Gastrocnemius medialis (tissue), 4 donors: ENCODE data around the gene LRCH1. TPM values are rescaled to one million over a fixed set of nuclear protein-coding genes. Genes with fewer than 3 reads are reported as not detected.

Source experiments
- ATAC-seq, 2 donors: fragments of 150-250 bp; one replicate each; pipeline ENCODE4 v1.9.1; 2016
- DNase-seq, 2 donors: peaks; one replicate each; pipeline ENCODE4 v3.0.0-alpha.2; 2019
- H3K27ac ChIP-seq, 4 donors: fragments of 200-600 bp; sonication (generic); 1 replicate in 1 of 4; 2 replicates in 3 of 4; pipeline ENCODE4 v1.5.1; 2016 to 2018; ENCODE audit warnings: mild to moderate bottlenecking in 2 of 4, moderate library complexity in 1 of 4
- H3K27me3 ChIP-seq, 3 donors: fragments of 200-600 bp; sonication (generic) in 2 of 3; 1 replicate in 1 of 3; 2 replicates in 2 of 3; pipeline versions ENCODE4 v1.5.1 to v1.6.0; 2016 to 2019; ENCODE audit warnings: mild to moderate bottlenecking in 1 of 3, moderate library complexity in 1 of 3
- H3K36me3 ChIP-seq, 2 donors: fragments of 200-600 bp; sonication (generic) in 1 of 2; one replicate each; pipeline ENCODE4 v1.5.1; 2017 to 2018
- H3K4me1 ChIP-seq, 2 donors: fragments of 200-600 bp; sonication (generic) in 1 of 2; one replicate each; pipeline ENCODE4 v1.5.1; 2016 to 2017; ENCODE audit warnings: mild to moderate bottlenecking in 2 of 2
- H3K4me3 ChIP-seq, 4 donors: fragments of 200-600 bp; sonication (generic) in 3 of 4; 1 replicate in 1 of 4; 2 replicates in 3 of 4; pipeline ENCODE4 v1.5.1; 2016 to 2019; ENCODE audit warnings: mild to moderate bottlenecking in 2 of 4
- H3K9me3 ChIP-seq, 3 donors: fragments of 200-600 bp; sonication (generic) in 2 of 3; 1 replicate in 1 of 3; 2 replicates in 2 of 3; pipeline ENCODE4 v1.5.1; 2016 to 2019
- CTCF ChIP-seq, 5 experiments: fragments of 450-650 bp in 3 of 5; fragments of 200-600 bp in 2 of 5; sonication (generic) in 2 of 5; IDR thresholded peaks in 4 of 5; conservative IDR thresholded peaks in 1 of 5; 1 replicate in 4 of 5; 2 replicates in 1 of 5; pipeline ENCODE4 v1.5.1; 2016 to 2019; ENCODE audit warnings: antibody characterized with exemption in 5 of 5, mild to moderate bottlenecking in 3 of 5, moderate library complexity in 3 of 5
- POLR2A ChIP-seq, 2 donors: fragments of 450-650 bp; IDR thresholded peaks; one replicate each; pipeline ENCODE4 v1.6.1; 2017; ENCODE audit warnings: antibody characterized with exemption in 2 of 2, mild to moderate bottlenecking in 2 of 2, moderate library complexity in 2 of 2
- in situ Hi-C, 4 donors: fragments of 200-750 bp; cut with MboI; loops; one replicate each; pipeline versions ENCODE4 v1.15.0 to v1.8.0; 2017; ENCODE audit warnings: low sequenced_read_pairs in 4 of 4
- intact Hi-C: fragments of 100-400 bp; cut with DNase I; formaldehyde crosslinking; loops from one replicate; pipeline ENCODE4 v1.15.1; 2023; ENCODE audit warnings: low total_unique reads
- total RNA-seq, 4 donors: library from RNA; depleted of rRNA; stranded (reverse); fragments of >200 nt; gene quantifications; one replicate each; pipeline versions ENCODE4 v1.1.0 to v1.2.3, GENCODE V29; 2016

The LRCH1 gene
- total RNA-seq, 4 donors from 2014 or later: 3.4 to 5.0 (median 3.9) TPM

DNA sequence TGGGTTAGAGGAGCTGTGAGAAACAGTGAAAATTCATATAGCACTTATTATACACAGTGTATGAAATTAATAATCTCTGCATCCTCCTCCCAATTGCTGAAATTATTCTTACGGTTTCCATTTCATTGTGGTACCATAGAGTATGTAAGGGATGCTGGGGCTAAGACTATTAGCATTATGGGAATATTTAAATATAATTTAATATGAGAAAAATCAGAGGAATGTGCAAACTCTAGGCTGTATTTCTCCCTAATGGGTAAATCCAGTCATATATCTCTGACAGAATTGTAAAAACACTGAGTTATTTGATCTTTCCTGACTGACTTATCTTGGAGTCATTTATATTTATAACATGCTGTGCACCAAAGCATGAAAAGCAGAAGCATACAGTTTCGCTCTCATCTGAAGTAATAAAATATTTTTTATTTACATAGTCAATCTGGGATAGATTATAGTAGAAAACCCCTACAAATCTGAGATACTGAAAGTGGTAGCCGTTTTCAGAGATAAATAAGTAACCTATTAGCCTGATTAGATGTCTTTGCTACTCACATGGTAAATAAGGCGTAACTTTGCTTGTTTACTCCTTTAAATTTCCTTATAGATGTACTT is 34.9 kb downstream of the LRCH1 start:
- Histone ChIP-seq H3K9me3 (no peaks in the 10 kb centered on the region), H3K4me1 (peaks cover 11 to 29% of the 10 kb centered on the region in 2 donors), H3K4me3 (no peak overlapping the region), H3K27ac (no peak overlapping the region), H3K36me3 (no peaks in the 10 kb centered on the region), H3K27me3 (no peaks in the 10 kb centered on the region)
- TF ChIP-seq CTCF (IDR thresholded peaks at IDR 0.05 in 4 of 5, conservative IDR thresholded peaks at IDR 0.05 in 1 of 5) (no peak), POLR2A (IDR thresholded peaks at IDR 0.05) (no peak)
- no peak for ATAC-seq
- DNase-seq: no peak
- intact Hi-C loops: no loop called here
- in situ Hi-C loops: no loop called here

GRCh38 chr13:46592385-46592784 is 39.4 kb downstream of the LRCH1 start:
- peaks cover 11 to 46% of the 10 kb centered on the region in 2 donors for H3K4me1 ChIP-seq
- DNase-seq (no peak), ATAC-seq (no peak)
- in situ Hi-C loops: no loop called here
- H3K27ac ChIP-seq: no peak overlapping the region
- no peaks in the 10 kb centered on the region for H3K9me3 ChIP-seq
- H3K27me3 ChIP-seq: no peaks in the 10 kb centered on the region
- H3K36me3 ChIP-seq: no peaks in the 10 kb centered on the region
- no peak overlapping the region for H3K4me3 ChIP-seq
- no peak for TF ChIP-seq POLR2A (IDR thresholded peaks at IDR 0.05)
- no peak for TF ChIP-seq CTCF (IDR thresholded peaks at IDR 0.05 in 4 of 5, conservative IDR thresholded peaks at IDR 0.05 in 1 of 5)
- intact Hi-C loops: no loop called here

- Histone ChIP-seq H3K27ac (no peak overlapping the region), H3K27me3 (no peaks in the 10 kb centered on the region), H3K4me1 (peaks cover 10 to 46% of the 10 kb centered on the region in 2 donors), H3K9me3 (no peaks in the 10 kb centered on the region), H3K36me3 (no peaks in the 10 kb centered on the region), H3K4me3 (no peak overlapping the region)
- TF ChIP-seq CTCF (IDR thresholded peaks at IDR 0.05 in 4 of 5, conservative IDR thresholded peaks at IDR 0.05 in 1 of 5) (no peak), POLR2A (IDR thresholded peaks at IDR 0.05) (no peak)
- ATAC-seq: no peak
- in situ Hi-C loops (no loop called here), intact Hi-C loops (no loop called here)
- no peak for DNase-seq
Observed at GRCh38 chr13:46593398-46593797, 40.4 kb downstream of the LRCH1 start.

DNA sequence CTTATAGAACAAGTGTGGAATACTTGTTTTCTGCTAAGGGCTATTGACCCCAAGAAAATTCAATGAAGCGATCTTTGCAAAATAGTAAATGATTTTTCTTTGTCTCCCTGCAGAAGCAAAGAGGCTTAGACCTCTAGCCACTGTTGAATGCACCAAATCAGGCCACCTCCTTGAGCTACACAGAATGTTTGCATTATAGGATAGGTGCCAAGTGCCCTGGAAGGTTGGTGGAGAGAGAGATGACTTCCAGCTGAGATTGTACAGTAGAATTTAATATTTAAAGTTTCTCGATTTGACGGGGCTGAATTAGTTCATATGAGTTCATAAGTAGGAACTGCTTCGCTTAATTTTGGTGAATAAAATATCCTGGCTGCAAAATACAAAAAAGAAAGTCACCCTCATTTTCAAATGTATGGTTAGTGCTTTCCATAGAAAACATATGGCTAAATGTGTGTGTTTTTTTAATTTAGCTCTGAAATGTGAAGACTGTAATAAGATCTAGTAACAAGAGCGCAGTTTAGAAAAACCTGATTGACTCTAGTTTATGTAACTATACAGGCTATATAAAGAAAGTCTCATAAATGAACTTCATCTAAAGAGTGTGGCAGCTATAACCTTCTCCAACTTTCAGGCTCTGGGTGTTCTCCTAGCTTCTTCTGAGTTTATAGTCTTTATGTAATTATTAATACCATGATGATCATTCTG is 41.6 kb downstream of the LRCH1 start:
- peak overlapping the region; percentile 32 to 69 (median 58) for H3K27ac ChIP-seq
- H3K27me3 ChIP-seq: no peaks in the 10 kb centered on the region
- ATAC-seq (no peak), DNase-seq (no peak)
- in situ Hi-C loops (no loop called here), intact Hi-C loops (no loop called here)
- TF ChIP-seq CTCF (IDR thresholded peaks at IDR 0.05 in 4 of 5, conservative IDR thresholded peaks at IDR 0.05 in 1 of 5) (no peak), POLR2A (IDR thresholded peaks at IDR 0.05) (no peak)
- H3K4me1 ChIP-seq: peaks cover 10 to 50% of the 10 kb centered on the region in 2 donors
- H3K4me3 ChIP-seq: no peak overlapping the region
- H3K9me3 ChIP-seq: no peaks in the 10 kb centered on the region
- no peaks in the 10 kb centered on the region for H3K36me3 ChIP-seq
